ENCODE results near the gene NDUFV1. TPM values are rescaled to one million over a fixed set of nuclear protein-coding genes. Genes with fewer than 3 reads are reported as not detected.
"Not testable (repeated sequence)": the region's sequence is repeated elsewhere in the genome, so short reads cannot be mapped to it uniquely, and the experiment has no call there.

NDUFV1 gene
- total RNA-seq, 1 donor from 2014 or later: 202 TPM

- no peak for DNase-seq (ENCODE audit: low spot score)
Observed at GRCh38 chr11:67585911-67586310, 20.8 kb upstream of the NDUFV1 start.

- no peak for DNase-seq (ENCODE audit: low spot score)
Observed at GRCh38 chr11:67586568-67587250, 20.0 kb upstream of the NDUFV1 start.

GRCh38 chr11:67588136-67588503 lies 18.6 kb upstream of the NDUFV1 start:
- DNase-seq (ENCODE audit: low spot score): no peak

- DNase-seq (ENCODE audit: low spot score): not testable (repeated sequence)
Observed at GRCh38 chr11:67588899-67589415, 17.8 kb upstream of the NDUFV1 start.

- DNase-seq (ENCODE audit: low spot score): no peak
Observed at GRCh38 chr11:67592880-67593564, 13.7 kb upstream of the NDUFV1 start.

- no peak for DNase-seq (ENCODE audit: low spot score)
Observed at GRCh38 chr11:67593565-67593905, 13.2 kb upstream of the NDUFV1 start.

DNA sequence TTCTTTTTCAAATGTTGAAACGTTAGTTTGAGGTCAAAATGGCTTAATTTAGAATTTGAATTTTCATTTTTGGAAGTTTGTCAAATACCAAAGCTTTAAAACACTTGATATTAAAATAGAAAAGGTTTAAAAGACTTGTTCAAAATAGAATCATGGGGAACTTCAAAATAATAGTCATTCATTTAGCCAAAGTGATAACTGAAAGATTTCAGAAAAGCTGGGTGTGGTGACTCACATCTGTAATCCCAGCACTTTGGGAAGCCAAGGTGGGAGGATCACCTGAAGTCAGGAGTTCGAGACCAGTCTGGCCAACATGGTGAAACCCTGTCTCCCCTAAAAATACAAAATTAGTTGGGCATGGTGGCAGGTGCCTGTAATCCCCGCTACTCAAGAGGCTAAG lies 12.3 kb upstream of the NDUFV1 start:
- no peak for DNase-seq (ENCODE audit: low spot score)

- DNase-seq (ENCODE audit: low spot score): no peak
Observed at GRCh38 chr11:67596753-67597300, 9.9 kb upstream of the NDUFV1 start.

DNA sequence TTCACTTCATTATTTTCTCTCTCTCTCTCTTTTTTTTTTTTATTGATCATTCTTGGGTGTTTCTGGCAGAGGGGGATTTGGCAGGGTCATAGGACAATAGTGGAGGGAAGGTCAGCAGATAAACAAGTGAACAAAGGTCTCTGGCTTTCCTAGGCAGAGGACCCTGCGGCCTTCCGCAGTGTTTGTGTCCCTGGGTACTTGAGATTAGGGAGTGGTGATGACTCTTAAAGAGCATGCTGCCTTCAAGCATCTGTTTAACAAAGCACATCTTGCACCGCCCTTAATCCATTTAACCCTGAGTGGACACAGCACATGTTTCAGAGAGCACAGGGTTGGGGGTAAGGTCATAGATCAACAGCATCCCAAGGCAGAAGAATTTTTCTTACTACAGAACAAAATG lies 9.3 kb upstream of the NDUFV1 start:
- not testable (repeated sequence) for DNase-seq (ENCODE audit: low spot score)

DNA sequence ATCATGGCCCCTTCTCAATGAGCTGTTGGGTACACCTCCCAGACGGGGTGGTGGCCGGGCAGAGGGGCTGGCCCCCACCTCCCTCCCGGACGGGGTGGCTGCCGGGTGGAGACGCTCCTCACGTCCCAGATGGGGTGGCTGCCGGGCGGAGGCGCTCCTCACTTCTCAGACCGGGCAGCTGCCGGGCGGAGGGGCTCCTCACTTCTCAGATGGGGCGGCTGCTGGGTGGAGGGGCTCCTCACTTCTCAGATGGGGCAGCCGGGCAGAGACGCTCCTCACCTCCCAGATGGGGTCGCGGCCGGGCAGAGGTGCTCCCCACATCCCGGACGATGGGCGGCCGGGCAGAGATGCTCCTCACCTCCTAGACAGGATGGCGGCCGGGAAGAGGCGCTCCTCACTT lies 8.8 kb upstream of the NDUFV1 start:
- DNase-seq (ENCODE audit: low spot score): not testable (repeated sequence)

DNA sequence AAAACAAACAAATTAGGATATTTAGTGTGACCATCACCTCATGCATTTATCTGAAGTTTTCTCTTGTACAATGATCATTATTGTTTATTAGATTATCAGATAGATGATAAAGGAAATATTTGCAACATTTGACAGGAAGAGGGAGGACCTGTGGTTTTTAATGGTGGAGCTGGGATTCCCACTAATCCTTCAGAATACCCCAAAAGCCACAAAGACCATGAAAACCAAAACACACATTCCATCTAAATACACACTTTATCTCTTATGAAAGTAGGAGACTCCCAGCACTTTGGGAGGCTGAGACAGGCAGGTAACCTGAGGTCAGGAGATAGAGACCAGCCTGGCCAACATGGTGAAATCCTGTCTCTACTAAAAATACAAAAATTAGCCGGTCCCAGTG lies 7.6 kb upstream of the NDUFV1 start:
- DNase-seq (ENCODE audit: low spot score): no peak

- no peak for DNase-seq (ENCODE audit: low spot score)
Observed at GRCh38 chr11:67600324-67601029, 6.3 kb upstream of the NDUFV1 start.

DNA sequence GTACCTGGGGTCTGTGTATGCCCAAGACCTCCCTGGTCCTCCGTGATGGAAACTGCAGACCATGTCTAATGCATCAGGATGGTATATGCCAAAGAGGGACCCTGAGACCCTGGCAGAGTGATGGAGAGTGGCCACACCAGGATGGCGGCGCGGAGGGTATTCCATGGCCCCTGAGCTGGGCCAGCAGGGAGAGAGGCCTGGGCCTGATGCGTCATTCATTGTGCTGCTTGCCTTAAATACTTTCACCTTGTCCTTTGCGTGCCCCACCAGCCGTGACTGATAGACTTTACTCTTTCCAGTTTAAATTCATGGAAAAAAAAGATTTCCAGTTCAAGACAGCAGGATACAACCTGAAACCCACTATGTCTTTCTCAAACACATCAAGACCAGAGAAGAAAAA lies 5.6 kb upstream of the NDUFV1 start:
- DNase-seq (ENCODE audit: low spot score): no peak

DNA sequence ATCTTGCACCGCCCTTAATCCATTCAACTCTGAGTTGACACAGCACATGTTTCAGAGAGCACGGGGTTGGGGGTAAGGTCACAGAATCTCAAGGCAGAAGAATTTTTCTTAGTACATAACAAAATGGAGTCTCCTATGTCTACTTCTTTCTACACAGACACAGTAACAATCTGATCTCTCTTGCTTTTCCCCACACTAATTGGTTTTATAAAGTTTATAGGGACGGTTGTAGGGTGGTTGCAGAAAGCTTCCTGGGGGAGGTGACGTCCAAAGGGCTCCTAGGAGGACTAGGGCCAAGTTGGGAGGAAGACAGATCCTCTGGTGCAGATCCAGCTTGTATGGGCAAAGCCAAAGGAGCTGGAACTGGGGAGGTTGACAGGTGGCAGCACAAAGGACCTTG lies 2.6 kb upstream of the NDUFV1 start:
- not testable (repeated sequence) for DNase-seq (ENCODE audit: low spot score)

GRCh38 chr11:67604815-67605214 lies 1.9 kb upstream of the NDUFV1 start:
- no peak for DNase-seq (ENCODE audit: low spot score)

DNA sequence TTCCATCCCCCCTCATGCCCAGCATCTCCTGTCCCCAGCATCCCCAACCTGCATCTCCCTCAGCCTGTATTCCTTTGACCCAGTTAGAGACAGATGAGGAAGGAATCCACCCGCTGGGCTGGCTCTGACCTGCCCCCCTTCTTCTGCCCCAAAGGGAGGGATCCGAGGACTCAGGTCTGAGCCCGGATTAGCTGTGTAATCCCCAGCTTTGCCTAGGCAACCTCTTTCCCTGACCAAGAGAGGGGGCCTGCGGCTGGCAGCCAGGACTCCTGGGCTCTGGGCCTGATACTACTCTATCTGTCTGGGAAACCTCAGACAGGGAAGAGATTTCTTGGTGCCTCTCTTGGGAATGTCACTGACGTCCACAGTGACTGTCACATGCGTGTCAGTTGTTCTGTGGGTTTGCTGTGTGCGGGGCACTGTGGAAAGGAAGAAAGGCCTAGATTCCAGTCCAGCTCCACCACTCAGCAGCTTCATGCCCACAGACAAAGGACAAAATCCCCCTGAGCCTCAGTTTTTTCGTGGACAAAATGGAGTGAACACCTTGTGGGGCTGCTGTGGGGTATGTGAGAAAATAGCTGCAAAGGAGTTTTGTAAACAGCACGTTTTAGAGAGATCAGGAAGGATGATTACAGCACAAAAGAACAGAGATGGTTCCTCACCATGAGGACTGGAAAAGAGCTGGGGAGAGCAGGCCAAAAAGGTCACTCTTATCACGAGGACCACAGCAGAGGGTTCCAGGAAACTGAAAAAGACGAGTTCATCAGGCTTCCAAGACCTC lies 1.3 kb upstream of the NDUFV1 start:
- no peak for DNase-seq (ENCODE audit: low spot score)

DNA sequence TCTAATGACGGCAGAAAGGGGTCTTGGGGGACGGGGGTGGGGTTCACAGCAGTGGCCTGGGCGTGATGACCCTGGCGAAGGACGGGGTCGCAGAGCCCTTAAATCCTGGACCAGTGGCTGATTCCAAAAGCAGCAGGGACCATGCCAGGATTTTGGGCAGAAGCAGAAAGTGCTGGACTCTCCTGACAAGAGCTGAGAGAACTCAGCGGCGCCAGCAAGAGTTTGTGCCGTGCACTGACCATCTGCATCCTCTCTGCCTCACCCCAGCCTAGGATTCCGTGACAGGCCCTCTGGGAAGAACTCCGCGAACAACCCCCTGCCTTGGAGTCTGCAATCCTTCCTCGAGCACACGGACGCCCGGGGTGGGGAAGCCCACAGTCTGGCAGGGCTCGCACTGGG lies 644 bp upstream of the NDUFV1 start:
- DNase-seq (ENCODE audit: low spot score): no peak

DNA sequence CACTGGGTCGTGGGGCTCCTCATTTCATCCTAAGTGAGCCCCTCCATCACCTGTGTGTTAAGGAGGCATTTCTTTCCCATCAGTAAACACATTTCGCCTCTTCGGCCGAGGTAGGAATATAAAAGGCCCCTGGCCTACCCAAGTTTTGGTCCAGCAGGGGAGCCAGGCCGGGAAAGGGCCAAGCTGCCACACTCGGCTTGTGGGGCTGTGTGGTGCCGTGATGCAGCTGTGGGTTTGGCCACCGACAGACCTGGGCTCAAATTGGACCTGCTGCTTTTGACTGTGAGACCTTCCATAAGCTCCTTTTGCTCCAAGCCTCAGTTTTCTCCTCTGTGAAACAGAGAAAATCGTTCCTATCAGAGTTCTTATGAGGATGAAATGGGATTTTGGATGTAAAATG lies 771 bp downstream of the NDUFV1 start:
- DNase-seq (ENCODE audit: low spot score): no peak

DNA sequence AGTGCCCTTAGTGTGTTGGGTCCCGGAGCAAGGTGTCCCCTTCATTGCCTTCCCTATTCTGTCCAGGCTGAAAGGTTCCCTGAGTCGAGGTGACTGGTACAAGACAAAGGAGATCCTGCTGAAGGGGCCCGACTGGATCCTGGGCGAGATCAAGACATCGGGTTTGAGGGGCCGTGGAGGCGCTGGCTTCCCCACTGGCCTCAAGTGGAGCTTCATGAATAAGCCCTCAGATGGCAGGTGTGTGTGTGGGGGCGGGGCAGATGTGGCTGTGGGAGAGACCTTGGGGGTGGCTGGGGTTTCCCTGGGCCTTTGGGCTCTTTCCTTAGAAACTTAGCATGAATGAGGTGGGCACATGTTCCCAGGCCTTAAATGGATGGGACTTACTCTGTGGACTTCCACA lies 1.8 kb downstream of the NDUFV1 start:
- no peak for DNase-seq (ENCODE audit: low spot score)

DNA sequence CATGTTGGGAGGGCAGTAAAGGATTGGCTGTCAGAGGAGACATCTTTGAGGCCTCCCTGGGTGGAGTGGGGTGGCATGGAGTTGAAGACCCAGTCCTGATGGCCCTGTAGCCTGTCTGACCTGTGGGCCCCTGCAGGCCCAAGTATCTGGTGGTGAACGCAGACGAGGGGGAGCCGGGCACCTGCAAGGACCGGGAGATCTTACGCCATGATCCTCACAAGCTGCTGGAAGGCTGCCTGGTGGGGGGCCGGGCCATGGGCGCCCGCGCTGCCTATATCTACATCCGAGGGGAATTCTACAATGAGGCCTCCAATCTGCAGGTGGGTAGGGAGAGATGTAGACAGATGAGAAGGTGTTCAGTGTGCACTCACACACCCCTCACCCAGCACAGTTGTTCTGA lies 2.6 kb downstream of the NDUFV1 start:
- DNase-seq (ENCODE audit: low spot score): no peak

DNA sequence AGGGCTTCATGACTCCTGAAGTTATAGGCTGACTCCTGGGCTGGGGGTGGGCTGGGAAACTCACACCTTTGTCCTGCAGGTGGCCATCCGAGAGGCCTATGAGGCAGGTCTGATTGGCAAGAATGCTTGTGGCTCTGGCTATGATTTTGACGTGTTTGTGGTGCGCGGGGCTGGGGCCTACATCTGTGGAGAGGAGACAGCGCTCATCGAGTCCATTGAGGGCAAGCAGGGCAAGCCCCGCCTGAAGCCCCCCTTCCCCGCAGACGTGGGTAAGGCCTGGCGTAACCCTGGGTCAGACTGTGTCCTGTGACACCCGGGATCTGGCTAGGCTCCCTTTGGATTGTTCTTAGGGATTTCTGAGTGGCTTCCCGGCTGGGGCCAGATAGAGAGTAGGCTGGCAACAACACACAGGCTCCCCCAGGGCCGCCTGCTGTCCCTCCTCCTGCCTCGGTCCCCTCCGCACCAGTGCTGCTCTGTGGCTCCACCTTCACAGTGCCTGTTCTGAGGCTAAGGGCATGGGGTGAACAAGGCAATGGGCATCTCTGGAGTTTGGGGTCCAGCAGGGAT lies 3.6 kb downstream of the NDUFV1 start:
- no peak for DNase-seq (ENCODE audit: low spot score)

DNA sequence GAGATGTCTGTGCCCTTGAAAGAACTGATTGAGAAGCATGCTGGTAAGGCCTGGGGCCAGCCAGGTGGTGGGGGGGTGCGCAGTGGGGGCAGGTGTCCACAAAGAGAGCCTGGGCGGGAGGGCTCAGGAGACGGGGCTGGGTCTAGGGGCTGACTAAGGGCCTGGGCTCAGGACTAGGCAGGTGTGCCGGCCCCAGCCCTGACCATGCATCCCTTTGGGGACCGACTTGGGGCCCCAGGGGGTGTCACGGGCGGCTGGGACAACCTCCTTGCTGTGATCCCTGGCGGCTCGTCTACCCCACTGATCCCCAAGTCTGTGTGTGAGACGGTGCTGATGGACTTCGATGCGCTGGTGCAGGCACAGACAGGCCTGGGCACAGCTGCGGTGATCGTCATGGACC lies 4.4 kb downstream of the NDUFV1 start:
- no peak for DNase-seq (ENCODE audit: low spot score)

Data from mucosa of gallbladder (tissue), 1 donor.